BLaER1 treated with 17β-estradiol and CSF1 and Interleukin-3, amounts not matched to agents 10 nM and 100 nM (cell line): ENCODE measurements around the gene USP32.
"Not testable (repeated sequence)": the region's sequence is repeated elsewhere in the genome, so short reads cannot be mapped to it uniquely, and the experiment has no call there.

ENCODE experiments used
- H3K27ac ChIP-seq, 11 experiments: shearing (Covaris generic); formaldehyde crosslinking; 2 replicates each; pipeline ENCODE4 v1.8.1; 2022
- H3K27me3 ChIP-seq, 11 experiments: shearing (Covaris generic); formaldehyde crosslinking; 2 replicates each; pipeline ENCODE4 v1.8.1; 2022
- H3K36me3 ChIP-seq, 11 experiments: shearing (Covaris generic); formaldehyde crosslinking; 2 replicates each; pipeline ENCODE4 v1.8.1; 2022
- H3K4me1 ChIP-seq, 10 experiments: shearing (Covaris generic); formaldehyde crosslinking; 2 replicates each; pipeline ENCODE4 v1.8.1; 2022
- H3K4me2 ChIP-seq, 11 experiments: shearing (Covaris generic); formaldehyde crosslinking; 2 replicates each; pipeline ENCODE4 v1.8.1; 2022
- H3K4me3 ChIP-seq, 10 experiments: shearing (Covaris generic); formaldehyde crosslinking; 2 replicates each; pipeline ENCODE4 v1.8.1; 2022
- H3K9ac ChIP-seq, 11 experiments: shearing (Covaris generic); formaldehyde crosslinking; 2 replicates each; pipeline ENCODE4 v1.8.1; 2022
- H3K9me3 ChIP-seq, 11 experiments: shearing (Covaris generic); formaldehyde crosslinking; replicated peaks in 1 of 11; 2 replicates each; pipeline ENCODE4 v1.8.1; 2022
- H4K20me1 ChIP-seq, 11 experiments: shearing (Covaris generic); formaldehyde crosslinking; 2 replicates each; pipeline ENCODE4 v1.8.1; 2022
- Cebpa-rat ChIP-seq, 11 experiments: shearing (Covaris generic); IDR thresholded peaks; 2 replicates each; pipeline ENCODE4 v1.8.1; 2022

USP32 gene

GRCh38 chr17:60318830-60319229 is 73.1 kb downstream of the USP32 start:
- H3K36me3 ChIP-seq: peaks cover 0 to 32% (median 4%) of the 10 kb centered on the region in 11 experiments; a peak in 7 of 22 replicates
- no peaks in the 10 kb centered on the region for H3K27me3 ChIP-seq
- no peak overlapping the region for H3K27ac ChIP-seq
- H3K4me2 ChIP-seq: no peak overlapping the region
- no peak for TF ChIP-seq Cebpa-rat (IDR thresholded peaks at IDR 0.05)
- H3K4me3 ChIP-seq: no peak overlapping the region
- peaks cover 0 to 6% (median 0%) of the 10 kb centered on the region in 11 experiments; a peak in 1 of 22 replicates for H3K9me3 ChIP-seq
- no peak overlapping the region for H3K9ac ChIP-seq
- H3K4me1 ChIP-seq: peaks cover 0 to 22% (median 2%) of the 10 kb centered on the region in 10 experiments; a peak in 6 of 20 replicates
- H4K20me1 ChIP-seq: peaks cover 3 to 100% (median 70%) of the 10 kb centered on the region in 11 experiments; a peak in 21 of 22 replicates

GRCh38 chr17:60318326-60318725 is 73.6 kb downstream of the USP32 start:
- Histone ChIP-seq H3K4me3 (no peak overlapping the region), H3K36me3 (peaks cover 0 to 29% (median 4%) of the 10 kb centered on the region in 11 experiments; a peak in 7 of 22 replicates), H3K27ac (no peak overlapping the region), H3K27me3 (no peaks in the 10 kb centered on the region), H3K9ac (no peak overlapping the region), H4K20me1 (peaks cover 3 to 100% (median 73%) of the 10 kb centered on the region in 11 experiments; a peak in 21 of 22 replicates), H3K4me1 (peaks cover 0 to 22% (median 2%) of the 10 kb centered on the region in 10 experiments; a peak in 6 of 20 replicates), H3K4me2 (no peak overlapping the region), H3K9me3 (peaks cover 0 to 6% (median 0%) of the 10 kb centered on the region in 11 experiments; a peak in 1 of 22 replicates)
- TF ChIP-seq Cebpa-rat (IDR thresholded peaks at IDR 0.05): no peak

GRCh38 chr17:60315650-60316049 is 76.3 kb downstream of the USP32 start:
- Histone ChIP-seq H3K4me3 (no peak overlapping the region), H3K27ac (no peak overlapping the region), H3K9me3 (peaks cover 0 to 19% (median 0%) of the 10 kb centered on the region in 11 experiments; a peak in 5 of 22 replicates), H3K9ac (no peak overlapping the region), H4K20me1 (peaks cover 11 to 100% (median 79%) of the 10 kb centered on the region in 11 experiments; a peak in 20 of 22 replicates), H3K4me2 (no peak overlapping the region), H3K36me3 (peaks cover 0 to 49% (median 9%) of the 10 kb centered on the region in 11 experiments; a peak in 11 of 22 replicates), H3K4me1 (peaks cover 0 to 13% (median 2%) of the 10 kb centered on the region in 10 experiments; a peak in 6 of 20 replicates), H3K27me3 (no peaks in the 10 kb centered on the region)
- TF ChIP-seq Cebpa-rat (IDR thresholded peaks at IDR 0.05): no peak

- H3K27me3 ChIP-seq, H3K4me3 ChIP-seq, H3K27ac ChIP-seq, H3K9ac ChIP-seq: not testable (repeated sequence)
- H3K36me3 ChIP-seq: peaks cover 4 to 55% (median 9%) of the 10 kb centered on the region in 11 experiments; a peak in 13 of 22 replicates
- peaks cover 0 to 17% (median 2%) of the 10 kb centered on the region in 10 experiments; a peak in 6 of 20 replicates for H3K4me1 ChIP-seq
- 0 out of 22 replicates have a peak overlapping the region, but pooled peaks of 1 of the 11 experiments have one; percentile 3 for H3K4me2 ChIP-seq
- peaks cover 0 to 24% (median 4%) of the 10 kb centered on the region in 11 experiments; a peak in 7 of 22 replicates for H3K9me3 ChIP-seq
- peaks cover 11 to 100% (median 71%) of the 10 kb centered on the region in 11 experiments; a peak in 19 of 22 replicates for H4K20me1 ChIP-seq
Measured at GRCh38 chr17:60314900-60315299, 77.0 kb downstream of the USP32 start.

- Histone ChIP-seq H3K9ac (no peak overlapping the region), H4K20me1 (peaks cover 11 to 100% (median 69%) of the 10 kb centered on the region in 11 experiments; a peak in 19 of 22 replicates), H3K9me3 (peaks cover 0 to 24% (median 4%) of the 10 kb centered on the region in 11 experiments; a peak in 7 of 22 replicates), H3K27ac (no peak overlapping the region), H3K4me2 (peak overlapping the region in 2 of 11 experiments; percentile 2 to 45; a peak in 3 of 22 replicates), H3K36me3 (peaks cover 4 to 55% (median 14%) of the 10 kb centered on the region in 11 experiments; a peak in 14 of 22 replicates), H3K27me3 (no peaks in the 10 kb centered on the region), H3K4me1 (peaks cover 0 to 22% (median 2%) of the 10 kb centered on the region in 10 experiments; a peak in 6 of 20 replicates), H3K4me3 (no peak overlapping the region)
- TF ChIP-seq Cebpa-rat (IDR thresholded peaks at IDR 0.05): no peak
Measured at GRCh38 chr17:60314423-60314822, 77.5 kb downstream of the USP32 start.

GRCh38 chr17:60311936-60312335 is 80.0 kb downstream of the USP32 start:
- TF ChIP-seq Cebpa-rat (IDR thresholded peaks at IDR 0.05): no peak
- H3K27ac ChIP-seq: no peak overlapping the region

GRCh38 chr17:60311186-60311585 is 80.7 kb downstream of the USP32 start:
- Histone ChIP-seq H3K9me3 (peaks cover 0 to 24% (median 4%) of the 10 kb centered on the region in 11 experiments; a peak in 7 of 22 replicates), H4K20me1 (peaks cover 11 to 100% (median 68%) of the 10 kb centered on the region in 11 experiments; a peak in 18 of 22 replicates), H3K27ac (no peak overlapping the region), H3K4me2 (no peak overlapping the region), H3K27me3 (no peaks in the 10 kb centered on the region), H3K4me1 (peaks cover 0 to 32% (median 2%) of the 10 kb centered on the region in 10 experiments; a peak in 7 of 20 replicates), H3K4me3 (no peak overlapping the region), H3K9ac (no peak overlapping the region), H3K36me3 (peaks cover 12 to 70% (median 29%) of the 10 kb centered on the region in 11 experiments; a peak in 20 of 22 replicates)
- TF ChIP-seq Cebpa-rat (IDR thresholded peaks at IDR 0.05): no peak

More at GRCh38 chr17:60311936-60312335, 80.0 kb downstream of the USP32 start:
- Histone ChIP-seq H3K4me3 (no peak overlapping the region), H3K27me3 (no peaks in the 10 kb centered on the region), H4K20me1 (peaks cover 11 to 100% (median 76%) of the 10 kb centered on the region in 11 experiments; a peak in 18 of 22 replicates), H3K9me3 (peaks cover 0 to 24% (median 4%) of the 10 kb centered on the region in 11 experiments; a peak in 7 of 22 replicates), H3K9ac (no peak overlapping the region), H3K4me1 (peaks cover 0 to 28% (median 2%) of the 10 kb centered on the region in 10 experiments; a peak in 6 of 20 replicates), H3K36me3 (peaks cover 12 to 69% (median 29%) of the 10 kb centered on the region in 11 experiments; a peak in 20 of 22 replicates), H3K4me2 (no peak overlapping the region)

GRCh38 chr17:60305141-60305540 is 86.8 kb downstream of the USP32 start:
- Histone ChIP-seq H3K4me1 (peaks cover 4 to 65% (median 14%) of the 10 kb centered on the region in 10 experiments; a peak in 16 of 20 replicates), H3K9me3 (peaks cover 0 to under 1% (median 0%) of the 10 kb centered on the region in 11 experiments; a peak in 1 of 22 replicates), H3K27me3 (no peaks in the 10 kb centered on the region), H3K9ac (no peak overlapping the region), H3K27ac (peak overlapping the region in 4 of 11 experiments; percentile 4 to 40 (median 18); a peak in 4 of 22 replicates), H3K4me2 (peak overlapping the region in 8 of 11 experiments; percentile 4 to 78 (median 27); a peak in 10 of 22 replicates), H4K20me1 (peaks cover 0 to 100% (median 26%) of the 10 kb centered on the region in 11 experiments; a peak in 14 of 22 replicates), H3K36me3 (peaks cover 10 to 51% (median 35%) of the 10 kb centered on the region in 11 experiments; a peak in 21 of 22 replicates), H3K4me3 (no peak overlapping the region)
- no peak for TF ChIP-seq Cebpa-rat (IDR thresholded peaks at IDR 0.05)

- Histone ChIP-seq H3K4me2 (peak overlapping the region in 4 of 11 experiments; percentile 33 to 78 (median 57); a peak in 5 of 22 replicates), H3K9ac (no peak overlapping the region), H3K4me1 (peaks cover 4 to 59% (median 14%) of the 10 kb centered on the region in 10 experiments; a peak in 16 of 20 replicates), H3K36me3 (peaks cover 16 to 51% (median 34%) of the 10 kb centered on the region in 11 experiments), H3K4me3 (no peak overlapping the region), H3K9me3 (no peaks in the 10 kb centered on the region), H3K27me3 (no peaks in the 10 kb centered on the region), H4K20me1 (peaks cover 0 to 100% (median 26%) of the 10 kb centered on the region in 11 experiments; a peak in 14 of 22 replicates), H3K27ac (peak overlapping the region in 1 of 11 experiments; percentile 12; a peak in 1 of 22 replicates)
- no peak for TF ChIP-seq Cebpa-rat (IDR thresholded peaks at IDR 0.05)
Measured at GRCh38 chr17:60304502-60304901, 87.4 kb downstream of the USP32 start.
